GM18519 (cell line): Measurements from ENCODE around the gene SMPD3.

ENCODE experiments used
- ATAC-seq: cut with Tn5 transposase; IDR thresholded peaks from one replicate; pipeline ENCODE4 v1.9.1; 2021; ENCODE audit warnings: mild to moderate bottlenecking, moderate library complexity; ENCODE audit not compliant: unreplicated experiment, low FRiP score

The SMPD3 gene

DNA sequence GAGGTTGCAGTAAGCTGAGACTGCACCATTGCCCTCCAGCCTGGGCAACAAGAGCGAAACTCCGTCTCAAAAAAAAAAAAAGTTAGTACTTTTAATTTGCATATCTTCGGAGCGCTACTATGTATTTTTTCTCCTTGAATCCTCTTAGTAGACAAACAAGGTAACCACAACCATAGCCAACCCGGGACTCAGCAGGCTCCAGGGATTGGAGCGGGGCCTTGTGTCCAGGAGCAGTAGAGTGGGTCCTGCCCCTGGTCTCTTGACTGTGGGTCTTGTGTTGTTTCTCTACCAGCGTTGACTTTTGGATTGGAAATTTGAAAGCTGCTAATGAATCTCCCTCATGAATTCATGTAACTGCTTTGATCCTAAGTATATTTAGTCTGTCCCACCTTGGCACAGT is 105.2 kb downstream of the SMPD3 start:
- ATAC-seq = no peak

DNA sequence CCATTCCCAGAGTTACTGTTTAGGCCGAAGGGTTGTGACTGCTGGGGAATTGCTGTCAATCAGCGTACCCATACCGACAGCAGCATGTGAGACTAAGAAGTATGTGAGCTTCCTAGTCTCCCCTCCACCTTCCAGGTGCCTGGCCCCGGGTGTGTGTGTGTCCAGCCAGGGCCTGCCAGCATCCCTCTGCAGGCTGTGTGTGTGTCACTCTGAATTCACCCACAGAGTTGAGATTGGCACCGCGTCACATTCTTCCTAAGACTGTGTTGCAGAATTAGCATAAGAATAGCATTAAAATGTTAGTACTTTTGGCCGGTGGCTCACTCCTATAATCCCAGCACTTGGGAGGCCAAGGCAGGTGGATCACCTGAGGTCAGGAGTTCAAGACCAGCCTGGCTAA is 105.7 kb downstream of the SMPD3 start:
- ATAC-seq = no peak

GRCh38 chr16:68339214-68339613 is 109.1 kb downstream of the SMPD3 start:
- no peak for ATAC-seq

- ATAC-seq = no peak
Observed at GRCh38 chr16:68338326-68339119, 109.8 kb downstream of the SMPD3 start.

DNA sequence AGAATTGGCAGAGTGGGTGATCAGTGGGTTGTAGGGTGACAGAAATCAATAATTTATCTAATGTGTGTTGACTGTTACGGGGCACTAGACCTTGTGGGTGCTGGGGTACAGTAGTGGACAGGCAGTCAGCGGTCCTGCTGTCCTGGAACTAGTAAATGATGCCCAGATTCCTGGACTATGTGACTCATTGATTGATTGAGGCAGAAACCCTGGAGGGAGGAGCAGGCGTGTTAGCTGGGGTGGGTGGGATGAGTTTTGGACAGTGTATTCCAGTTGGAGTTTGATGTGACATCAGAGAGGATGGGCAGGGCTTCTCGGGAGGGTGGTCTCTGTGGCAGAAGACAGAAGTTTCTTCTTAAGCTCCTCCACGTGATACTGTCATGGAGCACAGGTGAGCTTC is 113.1 kb downstream of the SMPD3 start:
- ATAC-seq = no peak

- ATAC-seq = no peak
Observed at GRCh38 chr16:68332411-68333121, 115.7 kb downstream of the SMPD3 start.

- ATAC-seq = no peak
Observed at GRCh38 chr16:68331879-68332410, 116.4 kb downstream of the SMPD3 start.

GRCh38 chr16:68328860-68329390 is 119.4 kb downstream of the SMPD3 start:
- ATAC-seq = no peak

DNA sequence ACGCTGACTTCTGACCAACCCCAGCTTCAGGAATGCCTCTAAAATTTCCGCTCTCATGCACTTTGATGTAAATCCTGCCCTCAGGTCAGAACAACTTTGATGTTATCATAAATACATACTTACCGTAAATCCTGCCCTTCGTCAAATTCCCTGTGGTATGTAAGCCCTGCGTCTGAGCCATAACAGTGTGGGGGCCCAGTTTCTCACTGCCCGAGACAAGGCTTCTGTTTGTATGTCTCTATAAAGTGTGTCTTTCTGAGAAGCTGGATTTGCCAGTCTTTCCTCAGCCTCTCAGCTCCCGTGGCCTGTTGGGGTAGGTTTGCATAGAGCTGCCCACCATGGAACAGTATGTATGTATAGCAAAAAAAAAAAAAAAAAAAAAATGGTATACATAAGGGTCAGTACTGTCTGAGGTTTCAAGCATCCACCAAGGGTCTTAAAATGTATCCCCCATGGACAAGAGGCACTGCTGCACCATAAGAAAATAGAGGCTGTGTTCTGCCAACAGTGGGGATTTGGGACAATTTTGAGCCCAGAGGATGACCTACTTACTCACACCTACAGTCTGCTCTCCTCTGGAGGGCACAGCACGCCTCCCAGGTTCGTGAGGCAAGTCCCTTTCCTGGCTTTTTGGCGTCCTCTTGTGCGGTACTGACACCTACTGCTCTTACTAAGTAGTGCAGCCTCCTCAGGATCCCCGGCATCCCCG is 120.0 kb downstream of the SMPD3 start:
- peak; percentile 61 for ATAC-seq

DNA sequence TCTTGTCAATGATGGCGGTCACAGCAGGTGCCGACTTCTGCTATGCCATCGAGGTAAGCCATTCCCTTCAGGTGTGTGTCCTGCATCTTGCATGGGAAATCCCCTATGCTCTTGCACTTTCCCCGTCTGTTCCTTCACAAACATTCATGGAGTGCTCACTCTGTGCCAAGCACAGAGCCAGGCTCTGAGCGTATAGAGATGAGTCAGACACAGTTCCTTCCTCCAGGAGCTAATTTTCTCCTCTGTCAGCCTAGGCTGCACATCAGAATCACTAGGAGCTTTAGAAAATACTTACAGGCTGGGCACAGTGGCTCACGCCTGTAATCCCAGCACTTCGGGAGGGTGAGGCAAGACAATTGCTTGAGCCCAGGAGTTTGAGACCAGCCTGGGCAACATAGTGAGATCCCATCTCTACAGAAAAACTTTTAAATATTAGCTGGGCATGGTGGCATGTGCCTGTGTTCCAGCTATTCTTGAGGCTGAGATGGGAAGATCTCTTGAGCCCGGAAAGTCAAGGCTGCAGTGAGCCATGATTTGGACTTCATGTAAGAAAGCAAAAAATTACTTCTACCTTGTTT is 123.4 kb downstream of the SMPD3 start:
- no peak for ATAC-seq

DNA sequence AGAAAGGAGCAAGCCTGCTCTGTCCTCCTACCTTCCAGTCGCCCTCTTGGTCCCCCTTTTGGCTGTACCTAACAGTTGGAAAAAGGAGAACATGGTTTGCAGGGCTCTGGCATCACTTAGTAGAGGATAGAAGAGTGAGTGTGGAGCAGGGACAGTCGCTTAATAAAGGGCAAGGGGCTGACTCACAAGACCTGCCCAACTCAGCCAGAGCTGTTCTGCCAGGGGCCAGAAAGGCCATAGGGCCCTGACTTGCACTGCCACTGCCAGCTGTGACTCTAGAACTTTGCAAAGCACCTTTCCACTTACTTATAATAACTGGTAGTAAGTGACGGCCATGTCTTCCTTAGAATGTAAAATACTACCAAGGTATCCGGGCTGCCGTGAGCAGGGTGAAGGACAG is 124.0 kb downstream of the SMPD3 start:
- ATAC-seq = no peak

- ATAC-seq = no peak
Observed at GRCh38 chr16:68319185-68319908, 129.0 kb downstream of the SMPD3 start.

GRCh38 chr16:68313116-68313515 is 135.2 kb downstream of the SMPD3 start:
- ATAC-seq = no peak

GRCh38 chr16:68310774-68311511 is 137.4 kb downstream of the SMPD3 start, which contains the start of the genes PRMT7 and SLC7A6OS:
Gene PRMT7 (plus strand): TSS chr16:68311019. CDS start chr16:68315980, 4,961 bp downstream.
Gene SLC7A6OS (minus strand): TSS chr16:68310946. CDS start chr16:68310926, 20 bp downstream.
- peak; percentile 86 for ATAC-seq

DNA sequence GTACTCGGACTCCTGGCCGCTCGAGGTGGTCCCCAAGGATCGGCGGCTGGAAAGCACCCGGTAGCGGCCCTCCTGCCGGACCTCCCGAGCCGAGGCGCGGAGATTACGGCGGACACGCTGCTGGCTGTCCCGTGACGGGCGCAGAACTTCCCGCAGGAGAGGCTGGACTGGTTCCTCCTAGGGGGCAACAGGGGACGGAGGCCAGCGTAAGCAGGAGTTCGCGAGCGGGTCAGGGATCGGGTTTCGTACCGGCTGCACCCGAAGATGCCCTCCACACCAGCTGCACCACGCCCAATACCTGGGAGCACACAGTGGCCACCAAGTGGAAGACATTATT is 137.9 kb downstream of the SMPD3 start:
- peak; percentile 11 for ATAC-seq

DNA sequence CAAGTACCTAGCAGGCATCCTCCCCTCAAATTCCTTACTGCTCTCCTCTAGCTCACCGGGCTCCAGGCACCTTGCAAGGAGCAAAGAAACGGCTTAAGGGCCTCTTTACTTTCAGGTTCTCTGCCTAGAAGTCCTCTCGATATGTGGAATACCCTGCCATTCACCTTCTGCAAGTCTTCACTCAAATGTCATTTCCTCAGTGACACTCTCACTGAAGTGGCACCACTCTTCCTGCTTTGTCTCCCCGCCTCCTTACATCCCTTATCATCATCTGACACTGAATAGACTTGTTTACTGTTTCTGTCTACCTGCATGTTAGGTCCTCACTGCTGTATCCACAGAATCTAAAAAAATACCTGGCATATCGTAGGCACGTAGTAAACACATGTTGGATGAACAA is 138.5 kb downstream of the SMPD3 start:
- ATAC-seq = no peak
